K562 (cell line): ENCODE measurements around the gene NKAIN4.

Source experiments
- CTCF ChIP-seq, 3 experiments: IDR thresholded peaks in 2 of 3; conservative IDR thresholded peaks in 1 of 3; 2 replicates each; pipeline ENCODE4 v1.5.1; 2011 to 2012; ENCODE audit warnings: low read length in 3 of 3, mild to moderate bottlenecking in 3 of 3, control low read depth in 2 of 3, improper control_type of control experiment in 1 of 3, inconsistent platforms in 1 of 3, low read depth in 1 of 3, mixed read lengths in 1 of 3, moderate library complexity in 1 of 3; ENCODE audit not compliant: insufficient read depth in 2 of 3
- HNRNPK ChIP-seq: fragments of 200-400 bp; formaldehyde crosslinking; IDR thresholded peaks from one replicate; pipeline ENCODE4 v1.6.1; 2018; ENCODE audit warnings: mild to moderate bottlenecking, low read depth, low read length; ENCODE audit not compliant: poor library complexity, severe bottlenecking
- SIRT6 ChIP-seq: IDR thresholded peaks from one replicate; pipeline ENCODE4 v1.6.1; 2012; ENCODE audit warnings: low read depth, mild to moderate bottlenecking, control low read depth, inconsistent platforms, low read length, moderate library complexity
- ZBTB1 ChIP-seq: sonication (generic); formaldehyde crosslinking; IDR thresholded peaks from 2 replicates; pipeline ENCODE4 v1.8.1; 2023; ENCODE audit warnings: missing genetic modification reagents, low read depth, mild to moderate bottlenecking, borderline replicate concordance

GRCh38 chr20:63288581-63289251 is 34.5 kb upstream of the NKAIN4 start:
- TF ChIP-seq SIRT6 (no peak), HNRNPK (no peak), CTCF (IDR thresholded peaks at IDR 0.05 in 2 of 3, conservative IDR thresholded peaks at IDR 0.05 in 1 of 3; ENCODE audit: insufficient read depth in 2 of 3, low read depth in 1 of 3, low read length in 3 of 3) (no peak), ZBTB1 (no peak)
